Caco-2 (cell line): ENCODE results near the gene THAP4. TPM values are rescaled to one million over a fixed set of nuclear protein-coding genes. Genes with fewer than 3 reads are reported as not detected.

Source experiments
- BruUV-seq: library from RNA; stranded (reverse); fragments of 400-500 nt; replicated peaks from 2 replicates; lab custom pipeline; 2021; lab: Mats Ljungman, UMichigan
- CTCF ChIA-PET: fragments of 300-600 bp; sonication (Branson Sonifier 250); formaldehyde crosslinking; loops from one replicate; lab custom pipeline; 2022; ENCODE audit warnings: antibody characterized with exemption; lab: Charles Lee
- POLR2A ChIA-PET: fragments of 300-600 bp; sonication (Branson Sonifier 250); formaldehyde crosslinking; loops from one replicate; lab custom pipeline; 2022; ENCODE audit warnings: antibody characterized with exemption; lab: Charles Lee
- DNase-seq, 2 experiments: peaks; one replicate each; pipeline versions ENCODE4 v3.0.0 to v3.0.0-alpha.2; 2020 to 2022
- H3K27me3 ChIP-seq: replicated peaks from 2 replicates; pipeline ENCODE4 v1.6.0; 2011; ENCODE audit warnings: low read length; ENCODE audit not compliant: control insufficient read depth, insufficient read depth
- H3K36me3 ChIP-seq: 2 replicates; pipeline ENCODE4 v1.5.1; 2011; ENCODE audit warnings: low read length; ENCODE audit not compliant: control insufficient read depth, insufficient read depth
- H3K4me1 ChIP-seq: fragments of 250-450 bp; sonication (Bioruptor Pico); 2 replicates; pipeline ENCODE4 v1.5.1; 2020; ENCODE audit warnings: mild to moderate bottlenecking
- H3K4me3 ChIP-seq: 2 replicates; pipeline ENCODE4 v1.5.1; 2011; ENCODE audit warnings: low read depth, mild to moderate bottlenecking, control low read depth, low read length
- H3K9me3 ChIP-seq: fragments of 250-450 bp; sonication (Bioruptor Pico); 2 replicates; pipeline ENCODE4 v1.5.1; 2020; ENCODE audit warnings: mild to moderate bottlenecking, moderate library complexity
- H3K27ac Mint-ChIP-seq: one replicate; pipeline ENCODE4 v1.8.0; 2022; ENCODE audit warnings: mixed read lengths; ENCODE audit not compliant: unreplicated experiment
- H3K27me3 Mint-ChIP-seq: one replicate; pipeline ENCODE4 v1.8.0; 2022; ENCODE audit warnings: mixed read lengths; ENCODE audit not compliant: insufficient read depth, unreplicated experiment
- H3K36me3 Mint-ChIP-seq: one replicate; pipeline ENCODE4 v1.8.0; 2022; ENCODE audit warnings: mild to moderate bottlenecking, mixed read lengths; ENCODE audit not compliant: insufficient read depth, unreplicated experiment
- H3K4me1 Mint-ChIP-seq: one replicate; pipeline ENCODE4 v1.8.0; 2022; ENCODE audit warnings: low read depth, mixed read lengths; ENCODE audit not compliant: unreplicated experiment
- H3K4me3 Mint-ChIP-seq: one replicate; pipeline ENCODE4 v1.8.0; 2022; ENCODE audit warnings: mild to moderate bottlenecking, moderate library complexity, mixed read lengths; ENCODE audit not compliant: unreplicated experiment
- H3K9me3 Mint-ChIP-seq: one replicate; pipeline ENCODE4 v1.8.0; 2022; ENCODE audit warnings: mixed read lengths; ENCODE audit not compliant: unreplicated experiment
- CTCF ChIP-seq, 2 experiments: fragments of 200-600 bp in 1 of 2; IDR thresholded peaks; 1 replicate in 1 of 2; 2 replicates in 1 of 2; pipeline versions ENCODE4 v1.5.1 to v1.8.0; 2011 to 2022; ENCODE audit warnings: antibody characterized with exemption in 1 of 2, control low read depth in 1 of 2, inconsistent platforms in 1 of 2, low read depth in 1 of 2, low read length in 1 of 2, mild to moderate bottlenecking in 1 of 2, moderate library complexity in 1 of 2; ENCODE audit not compliant: insufficient read depth in 1 of 2, severe bottlenecking in 1 of 2, unreplicated experiment in 1 of 2
- intact Hi-C: fragments of 100-400 bp; cut with micrococcal nuclease; formaldehyde crosslinking; loops from one replicate; pipeline ENCODE4 v1.10.0; 2022; ENCODE audit not compliant: unreplicated experiment
- total RNA-seq: library from RNA; stranded (reverse); gene quantifications from 2 replicates; pipeline ENCODE4 v1.2.3, GENCODE V29; 2022

The THAP4 gene
- total RNA-seq, 1 experiment from 2014 or later: 37.2 TPM

GRCh38 chr2:241645915-241646645, 9.1 kb upstream of the THAP4 start:
- H3K9me3 ChIP-seq: no peaks in the 10 kb centered on the region
- intact Hi-C loops: no loop called here
- BruUV-seq: no TSS peak
- Mint-ChIP-seq H3K4me1 (peaks cover 2% of the 10 kb centered on the region), H3K9me3 (no peaks in the 10 kb centered on the region), H3K4me3 (no peak overlapping the region), H3K27ac (no peak overlapping the region), H3K36me3 (peaks cover 31% of the 10 kb centered on the region), H3K27me3 (no peaks in the 10 kb centered on the region)
- ChIA-PET CTCF (interaction anchor here (0.6 kb wide), 1 partner anchor 1613 kb away, joined by 6 read pairs; no protein-coding TSS in a partner anchor), POLR2A (no interaction called here)
- H3K27me3 ChIP-seq: no peaks in the 10 kb centered on the region
- H3K4me3 ChIP-seq: no peak overlapping the region
- no peaks in the 10 kb centered on the region for H3K36me3 ChIP-seq
- no peaks in the 10 kb centered on the region for H3K4me1 ChIP-seq
- no peak for TF ChIP-seq CTCF (IDR thresholded peaks at IDR 0.05; ENCODE audit: insufficient read depth in 1 of 2, low read depth in 1 of 2, low read length in 1 of 2, severe bottlenecking in 1 of 2, unreplicated experiment in 1 of 2)
- no peak for DNase-seq

- H3K36me3 Mint-ChIP-seq: peaks cover 34% of the 10 kb centered on the region
- no peak overlapping the region for H3K4me3 Mint-ChIP-seq
- no peaks in the 10 kb centered on the region for H3K27me3 ChIP-seq
- TF ChIP-seq CTCF (IDR thresholded peaks at IDR 0.05; ENCODE audit: insufficient read depth in 1 of 2, low read depth in 1 of 2, low read length in 1 of 2, severe bottlenecking in 1 of 2, unreplicated experiment in 1 of 2): no peak
- H3K36me3 ChIP-seq: no peaks in the 10 kb centered on the region; the same call in 1 of the 2 replicates
- CTCF ChIA-PET: no interaction called here
- DNase-seq: no peak
- BruUV-seq: no TSS peak
- no peaks in the 10 kb centered on the region for H3K9me3 ChIP-seq
- no peak overlapping the region for H3K4me3 ChIP-seq
- no peak overlapping the region for H3K27ac Mint-ChIP-seq
- intact Hi-C loops: no loop called here
- no peaks in the 10 kb centered on the region for H3K27me3 Mint-ChIP-seq
- H3K4me1 ChIP-seq: no peaks in the 10 kb centered on the region
- peaks cover 9% of the 10 kb centered on the region for H3K4me1 Mint-ChIP-seq
- H3K9me3 Mint-ChIP-seq: no peaks in the 10 kb centered on the region
- POLR2A ChIA-PET: no interaction called here
These were observed 8.3 kb upstream of the THAP4 start for GRCh38 chr2:241645056-241645914.

- no peaks in the 10 kb centered on the region for H3K27me3 Mint-ChIP-seq
These were observed 4.7 kb upstream of the THAP4 start for GRCh38 chr2:241641631-241642030.

More at GRCh38 chr2:241641631-241642030, 4.7 kb upstream of the THAP4 start:
- no peaks in the 10 kb centered on the region for H3K27me3 ChIP-seq
- no peaks in the 10 kb centered on the region for H3K4me1 ChIP-seq
- TF ChIP-seq CTCF (IDR thresholded peaks at IDR 0.05; ENCODE audit: insufficient read depth in 1 of 2, low read depth in 1 of 2, low read length in 1 of 2, severe bottlenecking in 1 of 2, unreplicated experiment in 1 of 2): no peak
- peaks cover 9% of the 10 kb centered on the region for H3K4me1 Mint-ChIP-seq
- ChIA-PET POLR2A (no interaction called here), CTCF (no interaction called here)
- no TSS peak for BruUV-seq
- H3K9me3 ChIP-seq: no peaks in the 10 kb centered on the region; the same call in 1 of the 2 replicates
- H3K4me3 ChIP-seq: no peak overlapping the region
- peaks cover 41% of the 10 kb centered on the region for H3K36me3 Mint-ChIP-seq
- intact Hi-C loops: no loop called here
- no peak for DNase-seq
- H3K4me3 Mint-ChIP-seq: no peak overlapping the region
- H3K36me3 ChIP-seq: peaks cover 4% of the 10 kb centered on the region
- no peak overlapping the region for H3K27ac Mint-ChIP-seq
- H3K9me3 Mint-ChIP-seq: no peaks in the 10 kb centered on the region
